ENCODE data around the gene CRELD2. TPM values are rescaled to one million over a fixed set of nuclear protein-coding genes. Genes with fewer than 3 reads are reported as not detected.

The CRELD2 gene
- total and polyA plus RNA-seq, 2 of the 8 experiments (the other 6 are each of a cell fraction or from before 2014, with no cell fraction given) = 24.5 to 36.6 TPM

DNA sequence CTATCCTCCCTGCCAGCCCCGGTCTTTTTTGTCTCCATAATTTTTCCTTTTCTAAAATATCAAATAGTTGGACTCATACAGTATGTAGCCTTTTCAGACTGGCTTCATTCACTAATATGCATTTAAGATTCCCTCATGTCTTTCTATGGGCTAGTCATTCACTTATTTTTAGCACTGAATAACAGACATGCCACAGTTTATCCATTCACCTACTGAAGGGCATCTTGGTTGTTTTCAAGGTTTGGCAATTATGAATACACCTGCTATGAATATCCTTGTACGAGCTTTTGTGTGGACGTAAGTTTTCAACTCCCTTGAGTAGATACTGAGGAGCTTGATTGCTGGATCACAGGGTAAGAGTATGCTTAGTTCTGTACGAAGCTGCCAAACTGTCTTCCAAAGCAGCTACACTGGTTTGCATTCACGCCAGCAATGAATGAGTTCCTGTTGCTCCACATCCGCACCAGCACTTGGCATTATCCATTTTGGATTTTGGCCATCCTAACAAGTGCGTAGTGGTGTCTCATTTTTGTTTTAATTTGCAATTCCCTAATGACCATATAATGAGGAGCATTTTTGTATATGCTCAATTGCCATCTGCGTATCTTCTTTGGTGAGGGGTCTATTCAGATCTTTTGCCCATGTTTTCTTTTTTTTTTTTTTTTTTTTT is 21.3 kb upstream of the CRELD2 start:
- H3K9me3 ChIP-seq (ENCODE audit: insufficient read depth in 2 of 2, low read depth in 1 of 2, low read length in 1 of 2) = peaks cover 6 to 10% of the 10 kb centered on the region in 2 experiments; a peak in 2 of 4 replicates

More for the DNA sequence above, 21.3 kb upstream of the CRELD2 start:
- no peak overlapping the region for H3K4me2 ChIP-seq (ENCODE audit: insufficient read depth in 1 of 2, low read depth in 2 of 2, low read length in 2 of 2)
- no peak overlapping the region for H4K8ac ChIP-seq (ENCODE audit: extremely low read depth, insufficient read depth, low read length)
- H3K14ac ChIP-seq (ENCODE audit: insufficient read length) = no peak overlapping the region
- H2BK120ac ChIP-seq (replicated peaks; ENCODE audit: low read depth, low read length) = no peak overlapping the region
- H3K36me3 ChIP-seq (ENCODE audit: control insufficient read depth in 2 of 4, insufficient read depth in 4 of 4, low read length in 3 of 4) = peaks cover 0 to 12% (median 5%) of the 10 kb centered on the region in 4 experiments; a peak in 4 of 8 replicates
- H3K79me2 ChIP-seq (ENCODE audit: control insufficient read depth in 1 of 2, insufficient read depth in 2 of 2, low read length in 2 of 2) = no peaks in the 10 kb centered on the region
- H3K4ac ChIP-seq (replicated peaks; ENCODE audit: insufficient read length, low read depth, low read length) = no peak overlapping the region
- H2AFZ ChIP-seq (ENCODE audit: low read length) = no peak overlapping the region
- no peak overlapping the region for H2BK5ac ChIP-seq (ENCODE audit: low read depth, low read length)
- no peak overlapping the region for H2BK12ac ChIP-seq (ENCODE audit: low read depth, low read length)
- FAIRE-seq = no peak
- peaks cover 0 to 9% of the 10 kb centered on the region in 2 experiments for H4K20me1 ChIP-seq (replicated peaks in 1 of 2; ENCODE audit: control insufficient read depth in 1 of 2, insufficient read depth in 2 of 2, low read length in 2 of 2)
- no peak overlapping the region for H3K4me3 ChIP-seq (ENCODE audit: extremely low read depth in 1 of 4, insufficient read depth in 2 of 4, low read depth in 3 of 4, low read length in 4 of 4)
- WGBS, 2 experiments (ENCODE audit: extremely low coverage in 1 of 2, insufficient coverage in 1 of 2, insufficient read length in 1 of 2, insufficient replicate concordance in 2 of 2, low coverage in 1 of 2, low lambda C conversion rate in 2 of 2, missing lambda C conversion rate in 1 of 2) = 88% methylated on average over 7 of the region's 8 CpGs; no CpG with 5 or more reads in 1 of the 2 experiments
- H2BK15ac ChIP-seq (ENCODE audit: low read length) = no peak overlapping the region
- H3K27ac ChIP-seq (ENCODE audit: low read depth, low read length) = no peak overlapping the region
- ChIA-PET POLR2A (ENCODE audit: partially characterized antibody) (no interaction called here), CTCF (ENCODE audit: partially characterized antibody) (interaction anchor here (1.0 kb wide), 1 partner anchor 96 kb away, joined by 3 read pairs; no protein-coding TSS in a partner anchor)
- H4K91ac ChIP-seq (replicated peaks; ENCODE audit: insufficient read length, low read length) = no peak overlapping the region
- DNase-seq (ENCODE audit: low read depth in 1 of 2, low spot score in 2 of 2) = no peak
- no peaks in the 10 kb centered on the region for H3K23me2 ChIP-seq (ENCODE audit: low read depth, low read length)
- no peak overlapping the region for H4K5ac ChIP-seq (ENCODE audit: insufficient read length, low read depth, low read length)
- no peak overlapping the region for H3K18ac ChIP-seq (ENCODE audit: extremely low read depth, low read length)
- no peak overlapping the region for H2AK5ac ChIP-seq (ENCODE audit: low read depth, low read length)
- TF ChIP-seq SIRT6 (IDR thresholded peaks at IDR 0.05; ENCODE audit: low read length) = no peak
- TF ChIP-seq POLR2AphosphoS5 (IDR thresholded peaks at IDR 0.05; ENCODE audit: low read depth, low read length) = 0 out of 2 replicates have a peak, but pooled peaks have one; percentile 21
- TF ChIP-seq SIN3A (conservative IDR thresholded peaks at IDR 0.05 in 1 of 2, IDR thresholded peaks at IDR 0.05 in 1 of 2; ENCODE audit: low read depth in 1 of 2, low read length in 2 of 2) = no peak
- no peaks in the 10 kb centered on the region for H3K27me3 ChIP-seq (replicated peaks in 1 of 4; ENCODE audit: control insufficient read depth in 3 of 4, extremely low read depth in 1 of 4, insufficient read depth in 3 of 4, low read length in 3 of 4)
- H3K23ac ChIP-seq (ENCODE audit: insufficient read length) = no peak overlapping the region
- H3K79me1 ChIP-seq (ENCODE audit: low read depth, low read length) = no peaks in the 10 kb centered on the region
- H3K56ac ChIP-seq (replicated peaks; ENCODE audit: insufficient read length, low read depth, low read length) = no peak overlapping the region
- no peak overlapping the region for H3K9ac ChIP-seq (replicated peaks in 1 of 4; ENCODE audit: extremely low read depth in 1 of 4, low read depth in 3 of 4, low read length in 3 of 4)
- H3K4me1 ChIP-seq (replicated peaks in 1 of 4; ENCODE audit: control insufficient read depth in 3 of 4, insufficient read depth in 4 of 4, low read length in 3 of 4) = no peaks in the 10 kb centered on the region
- no peak overlapping the region for H2BK20ac ChIP-seq (ENCODE audit: low read length)
